Breast epithelium (tissue), 4 donors: ENCODE results near the gene KLHL5. TPM values are rescaled to one million over a fixed set of nuclear protein-coding genes. Genes with fewer than 3 reads are reported as not detected.

Source experiments
- DNase-seq, 2 donors: peaks; one replicate each; pipeline ENCODE4 v3.0.0-alpha.2; 2019; ENCODE audit warnings: low spot score in 2 of 2
- H3K27ac ChIP-seq, 2 donors: fragments of 200-600 bp; sonication (generic) in 1 of 2; one replicate each; pipeline ENCODE4 v1.5.1; 2016 to 2019; ENCODE audit warnings: mild to moderate bottlenecking in 1 of 2
- H3K27me3 ChIP-seq, 2 donors: fragments of 200-600 bp; sonication (generic) in 1 of 2; one replicate each; pipeline versions ENCODE4 v1.5.1 to v1.6.0; 2017 to 2019; ENCODE audit warnings: control low read depth in 1 of 2, mild to moderate bottlenecking in 1 of 2
- H3K36me3 ChIP-seq: fragments of 200-600 bp; one replicate; pipeline ENCODE4 v1.5.1; 2019
- H3K4me1 ChIP-seq, 2 donors: fragments of 200-600 bp; sonication (generic); one replicate each; pipeline ENCODE4 v1.5.1; 2016 to 2019; ENCODE audit warnings: control low read depth in 1 of 2
- H3K4me3 ChIP-seq, 3 donors: fragments of 200-600 bp; sonication (generic); 1 replicate in 2 of 3; 2 replicates in 1 of 3; pipeline ENCODE4 v1.5.1; 2016 to 2019; ENCODE audit warnings: mild to moderate bottlenecking in 3 of 3, moderate library complexity in 2 of 3
- H3K9me3 ChIP-seq, 2 donors: fragments of 200-600 bp; sonication (generic) in 1 of 2; one replicate each; pipeline ENCODE4 v1.5.1; 2016 to 2019; ENCODE audit warnings: control low read depth in 1 of 2
- POLR2A ChIP-seq: fragments of 450-650 bp; IDR thresholded peaks from one replicate; pipeline ENCODE4 v1.6.1; 2016; ENCODE audit warnings: antibody characterized with exemption, mild to moderate bottlenecking, moderate library complexity
- POLR2AphosphoS5 ChIP-seq, 3 donors: sonication (generic); formaldehyde crosslinking; IDR thresholded peaks; one replicate each; pipeline ENCODE4 v1.6.1; 2017; ENCODE audit warnings: antibody characterized with exemption in 3 of 3
- intact Hi-C: fragments of 100-400 bp; cut with DNase I; formaldehyde crosslinking; loops from one replicate; pipeline ENCODE4 v1.15.1; 2023; ENCODE audit warnings: low total_unique reads
- total RNA-seq, 3 donors: library from RNA; depleted of rRNA; stranded (reverse); fragments of >200 nt; gene quantifications; one replicate each; pipeline ENCODE4 v1.1.0, GENCODE V29; 2016
- TF ChIP-seq, protein P1 (sequence below), 3 donors: fragments of 450-650 bp; IDR thresholded peaks; one replicate each; pipeline ENCODE4 v1.5.1; 2016 to 2017; ENCODE audit warnings: antibody characterized with exemption in 3 of 3, mild to moderate bottlenecking in 3 of 3, moderate library complexity in 3 of 3

Gene KLHL5
- total RNA-seq, 3 donors from 2014 or later, result 23.0 to 54.9 (median 54.7) TPM

DNA sequence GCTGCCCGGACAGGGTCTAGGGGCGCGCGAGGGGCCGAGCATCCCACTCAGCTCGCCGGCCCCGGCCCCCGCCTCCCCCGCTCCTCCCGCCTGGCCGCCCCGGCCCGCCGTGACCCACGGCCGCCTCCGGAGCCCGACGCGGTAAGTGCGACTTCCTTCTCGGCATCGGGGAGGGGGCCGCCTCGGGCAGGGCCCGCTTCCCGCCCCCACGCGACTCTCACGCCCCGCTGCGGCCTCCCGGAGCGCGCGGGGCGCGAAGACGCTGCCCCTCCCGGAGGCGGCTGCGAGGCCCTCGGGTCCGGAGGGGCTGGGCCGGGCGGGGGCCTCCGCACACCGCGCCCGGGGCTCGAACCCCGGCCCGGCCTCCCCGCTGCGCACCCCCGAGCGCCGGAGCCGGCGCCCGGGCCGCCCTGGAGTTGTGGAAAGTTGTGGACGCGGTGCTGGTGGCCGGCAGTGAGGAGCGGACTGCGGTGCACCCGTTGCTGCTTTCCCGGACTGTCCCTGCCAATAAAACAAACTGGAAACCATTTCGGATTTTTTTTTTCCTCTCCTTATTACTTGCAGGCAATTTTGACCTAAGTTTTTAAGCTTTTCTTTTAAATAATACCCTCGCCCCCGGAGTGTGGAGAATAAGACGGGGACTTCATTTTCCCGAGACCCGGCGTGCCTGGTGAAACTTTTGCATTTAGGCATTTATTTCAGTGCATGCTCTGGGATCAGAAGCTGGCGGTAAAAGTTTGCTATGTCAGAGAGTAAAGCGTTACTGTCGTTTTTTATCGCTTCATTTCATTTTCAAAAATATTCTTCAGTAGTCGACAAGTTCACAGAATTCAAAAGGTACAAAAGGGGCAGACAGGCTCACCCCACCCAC lies 16.8 kb upstream of the KLHL5 start:
- H3K4me1 ChIP-seq, result no peaks in the 10 kb centered on the region
- intact Hi-C loops, result no loop called here

DNA sequence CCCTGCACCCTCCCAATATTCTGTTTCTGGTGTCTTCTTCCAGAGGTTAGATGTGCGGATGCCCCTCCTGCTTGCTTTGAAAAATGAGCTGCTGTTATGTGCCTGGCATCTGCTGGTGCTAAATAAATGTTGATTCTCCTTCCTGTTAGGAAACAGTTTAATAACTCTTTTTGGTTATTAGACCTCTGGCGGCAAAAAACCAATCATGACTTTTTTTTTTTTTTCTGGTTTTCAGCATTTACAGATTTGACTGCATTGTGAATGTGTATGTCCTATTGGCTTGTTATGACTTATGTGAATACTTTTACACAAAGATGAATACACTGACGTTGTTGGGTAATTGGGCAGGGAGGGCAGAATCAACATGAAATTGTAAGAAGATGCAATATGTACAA lies 16.2 kb upstream of the KLHL5 start:
- Histone ChIP-seq H3K4me1 (no peaks in the 10 kb centered on the region), H3K27me3 (no peaks in the 10 kb centered on the region), H3K36me3 (no peaks in the 10 kb centered on the region), H3K27ac (peak overlapping the region; percentile 93 to 99), H3K4me3 (peak overlapping the region; percentile 75 to 93 (median 91)), H3K9me3 (no peaks in the 10 kb centered on the region)
- no peak for DNase-seq
- TF ChIP-seq POLR2AphosphoS5 (IDR thresholded peaks at IDR 0.05) (no peak), POLR2A (no peak)
- TF ChIP-seq, protein P1, sequence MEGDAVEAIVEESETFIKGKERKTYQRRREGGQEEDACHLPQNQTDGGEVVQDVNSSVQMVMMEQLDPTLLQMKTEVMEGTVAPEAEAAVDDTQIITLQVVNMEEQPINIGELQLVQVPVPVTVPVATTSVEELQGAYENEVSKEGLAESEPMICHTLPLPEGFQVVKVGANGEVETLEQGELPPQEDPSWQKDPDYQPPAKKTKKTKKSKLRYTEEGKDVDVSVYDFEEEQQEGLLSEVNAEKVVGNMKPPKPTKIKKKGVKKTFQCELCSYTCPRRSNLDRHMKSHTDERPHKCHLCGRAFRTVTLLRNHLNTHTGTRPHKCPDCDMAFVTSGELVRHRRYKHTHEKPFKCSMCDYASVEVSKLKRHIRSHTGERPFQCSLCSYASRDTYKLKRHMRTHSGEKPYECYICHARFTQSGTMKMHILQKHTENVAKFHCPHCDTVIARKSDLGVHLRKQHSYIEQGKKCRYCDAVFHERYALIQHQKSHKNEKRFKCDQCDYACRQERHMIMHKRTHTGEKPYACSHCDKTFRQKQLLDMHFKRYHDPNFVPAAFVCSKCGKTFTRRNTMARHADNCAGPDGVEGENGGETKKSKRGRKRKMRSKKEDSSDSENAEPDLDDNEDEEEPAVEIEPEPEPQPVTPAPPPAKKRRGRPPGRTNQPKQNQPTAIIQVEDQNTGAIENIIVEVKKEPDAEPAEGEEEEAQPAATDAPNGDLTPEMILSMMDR (IDR thresholded peaks at IDR 0.05), result no peak
- intact Hi-C loops, result no loop called here

More for the DNA sequence above, 16.8 kb upstream of the KLHL5 start:
- no peaks in the 10 kb centered on the region for H3K27me3 ChIP-seq
- peak overlapping the region; percentile 75 to 93 (median 91) for H3K4me3 ChIP-seq
- H3K36me3 ChIP-seq, result no peaks in the 10 kb centered on the region
- peak overlapping the region; percentile 93 to 99 for H3K27ac ChIP-seq
- TF ChIP-seq, protein P1 (IDR thresholded peaks at IDR 0.05), result no peak
- no peak for TF ChIP-seq POLR2AphosphoS5 (IDR thresholded peaks at IDR 0.05)
- no peak for TF ChIP-seq POLR2A
- H3K9me3 ChIP-seq, result no peaks in the 10 kb centered on the region
- DNase-seq, result no peak

- Histone ChIP-seq H3K4me3 (peak overlapping the region in 2 of 3 donors; percentile 91 to 93), H3K27ac (no peak overlapping the region), H3K9me3 (no peaks in the 10 kb centered on the region), H3K27me3 (no peaks in the 10 kb centered on the region), H3K36me3 (no peaks in the 10 kb centered on the region), H3K4me1 (no peaks in the 10 kb centered on the region)
- no peak for DNase-seq
- TF ChIP-seq POLR2A (no peak), POLR2AphosphoS5 (IDR thresholded peaks at IDR 0.05) (no peak)
- TF ChIP-seq, protein P1 (IDR thresholded peaks at IDR 0.05), result no peak
- intact Hi-C loops, result no loop called here
These were observed 15.8 kb upstream of the KLHL5 start for GRCh38 chr4:39046249-39046648.

- intact Hi-C loops, result no loop called here
- no peaks in the 10 kb centered on the region for H3K4me1 ChIP-seq
- no peak for TF ChIP-seq POLR2A
- TF ChIP-seq, protein P1 (IDR thresholded peaks at IDR 0.05), result no peak
- TF ChIP-seq POLR2AphosphoS5 (IDR thresholded peaks at IDR 0.05), result no peak
These were observed 14.4 kb upstream of the KLHL5 start for GRCh38 chr4:39047681-39048080.

GRCh38 chr4:39048311-39048710 lies 13.7 kb upstream of the KLHL5 start:
- intact Hi-C loops, result no loop called here
- no peaks in the 10 kb centered on the region for H3K27me3 ChIP-seq
- TF ChIP-seq, protein P1 (IDR thresholded peaks at IDR 0.05), result no peak
- no peaks in the 10 kb centered on the region for H3K4me1 ChIP-seq
- no peaks in the 10 kb centered on the region for H3K9me3 ChIP-seq
- no peak for DNase-seq
- no peak overlapping the region for H3K27ac ChIP-seq
- no peak overlapping the region for H3K4me3 ChIP-seq
- H3K36me3 ChIP-seq, result no peaks in the 10 kb centered on the region

More at GRCh38 chr4:39047681-39048080, 14.4 kb upstream of the KLHL5 start:
- DNase-seq, result no peak
- H3K4me3 ChIP-seq, result no peak overlapping the region
- no peaks in the 10 kb centered on the region for H3K9me3 ChIP-seq
- H3K27ac ChIP-seq, result no peak overlapping the region
- H3K27me3 ChIP-seq, result no peaks in the 10 kb centered on the region
- no peaks in the 10 kb centered on the region for H3K36me3 ChIP-seq
